ENCODE measurements around the gene NEDD4L.

GRCh38 chr18:58095222-58095621 lies 51.2 kb downstream of the NEDD4L start:
- no peak for TF ChIP-seq ZFP3 (tag by site-specific recombination; IDR thresholded peaks at IDR 0.05; ENCODE audit: low read depth)
- no peak for TF ChIP-seq TCF7L2 (IDR thresholded peaks at IDR 0.05; ENCODE audit: borderline replicate concordance, low read depth, low read length)
- TF ChIP-seq ZFP37 (tag by site-specific recombination; IDR thresholded peaks at IDR 0.05) = no peak
- no peak for TF ChIP-seq ZNF114 (tag by site-specific recombination; IDR thresholded peaks at IDR 0.05)
